IPS-15b (cell line): ENCODE measurements around the gene PHACTR4.
"Not testable (repeated sequence)": the region's sequence is repeated elsewhere in the genome, so short reads cannot be mapped to it uniquely, and the experiment has no call there.

ENCODE experiments used
- H3K27me3 ChIP-seq: one replicate; pipeline ENCODE4 v1.6.1; 2013; ENCODE audit warnings: low read length; ENCODE audit not compliant: control insufficient read depth, insufficient read depth
- H3K36me3 ChIP-seq: one replicate; pipeline ENCODE4 v1.6.1; 2013; ENCODE audit warnings: low read length; ENCODE audit not compliant: control insufficient read depth, insufficient read depth
- H3K4me1 ChIP-seq: one replicate; pipeline ENCODE4 v1.6.1; 2013; ENCODE audit warnings: mild to moderate bottlenecking, low read length; ENCODE audit not compliant: control insufficient read depth, insufficient read depth
- H3K4me3 ChIP-seq: one replicate; pipeline ENCODE4 v1.5.1; 2013; ENCODE audit warnings: low read depth, low read length
- H3K9ac ChIP-seq: one replicate; pipeline ENCODE4 v1.6.1; 2013; ENCODE audit warnings: low read depth, mild to moderate bottlenecking, low read length
- H3K9me3 ChIP-seq: one replicate; pipeline ENCODE4 v1.6.1; 2013; ENCODE audit warnings: mild to moderate bottlenecking, low read length; ENCODE audit not compliant: control insufficient read depth, insufficient read depth

The PHACTR4 gene

GRCh38 chr1:28508435-28508754, 138.9 kb downstream of the PHACTR4 start:
- H3K4me1 ChIP-seq = peaks cover 15% of the 10 kb centered on the region
- H3K9me3 ChIP-seq = no peaks in the 10 kb centered on the region
- H3K9ac ChIP-seq = peak overlapping the region; percentile 100
- H3K36me3 ChIP-seq = peaks cover 47% of the 10 kb centered on the region
- no peaks in the 10 kb centered on the region for H3K27me3 ChIP-seq
- H3K4me3 ChIP-seq = peak overlapping the region; percentile 77

- H3K9me3 ChIP-seq = no peaks in the 10 kb centered on the region
- peak overlapping the region; percentile 2 for H3K4me3 ChIP-seq
- no peaks in the 10 kb centered on the region for H3K27me3 ChIP-seq
- H3K36me3 ChIP-seq = peaks cover 47% of the 10 kb centered on the region
- H3K9ac ChIP-seq = peak overlapping the region; percentile 100
- peaks cover 15% of the 10 kb centered on the region for H3K4me1 ChIP-seq
These were observed 140.2 kb downstream of the PHACTR4 start for GRCh38 chr1:28509705-28510272.

GRCh38 chr1:28510273-28510969, 140.9 kb downstream of the PHACTR4 start:
- Histone ChIP-seq H3K36me3 (peaks cover 47% of the 10 kb centered on the region), H3K4me1 (peaks cover 15% of the 10 kb centered on the region), H3K9ac (peak overlapping the region; percentile 100), H3K27me3 (no peaks in the 10 kb centered on the region), H3K9me3 (no peaks in the 10 kb centered on the region), H3K4me3 (peak overlapping the region; percentile 2)

GRCh38 chr1:28510970-28511440, 141.5 kb downstream of the PHACTR4 start:
- peaks cover 47% of the 10 kb centered on the region for H3K36me3 ChIP-seq
- H3K4me3 ChIP-seq = no peak overlapping the region
- H3K27me3 ChIP-seq = no peaks in the 10 kb centered on the region
- H3K4me1 ChIP-seq = peaks cover 15% of the 10 kb centered on the region
- H3K9ac ChIP-seq = no peak overlapping the region
- H3K9me3 ChIP-seq = no peaks in the 10 kb centered on the region

DNA sequence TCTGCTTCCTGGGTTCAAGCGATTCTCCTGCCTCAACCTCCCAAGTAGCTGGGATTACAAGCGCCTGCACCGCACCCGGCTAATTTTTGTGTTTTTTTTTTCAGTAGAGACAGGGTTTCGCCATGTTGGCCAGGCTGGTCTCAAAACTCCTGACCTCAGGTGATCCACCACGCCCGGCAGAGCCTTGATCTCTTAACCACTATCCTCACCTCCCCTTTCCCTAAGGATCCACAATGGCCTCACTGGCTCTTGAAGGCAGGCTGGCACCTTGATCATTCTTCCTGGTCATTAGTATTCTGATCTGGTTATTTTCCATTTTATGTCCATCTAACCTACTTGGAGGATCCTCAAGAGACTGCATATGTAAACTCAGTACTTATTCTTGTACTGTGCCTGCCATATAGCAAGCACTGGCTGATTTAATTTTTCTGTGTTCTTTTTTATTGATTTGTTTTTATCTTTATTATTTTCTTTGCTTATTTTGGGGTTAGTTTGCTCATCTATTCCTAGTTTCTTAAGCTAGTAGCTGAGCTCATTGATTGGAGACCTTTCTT, 142.6 kb downstream of the PHACTR4 start:
- Histone ChIP-seq H3K9ac (no peak overlapping the region), H3K4me3 (no peak overlapping the region), H3K4me1 (peaks cover 15% of the 10 kb centered on the region), H3K36me3 (peaks cover 36% of the 10 kb centered on the region), H3K9me3 (no peaks in the 10 kb centered on the region), H3K27me3 (no peaks in the 10 kb centered on the region)

- H3K9me3 ChIP-seq, H3K4me1 ChIP-seq, H3K27me3 ChIP-seq, H3K4me3 ChIP-seq, H3K9ac ChIP-seq: not testable (repeated sequence)
- peaks cover 15% of the 10 kb centered on the region for H3K36me3 ChIP-seq
These were observed 144.9 kb downstream of the PHACTR4 start for GRCh38 chr1:28514445-28514933.

DNA sequence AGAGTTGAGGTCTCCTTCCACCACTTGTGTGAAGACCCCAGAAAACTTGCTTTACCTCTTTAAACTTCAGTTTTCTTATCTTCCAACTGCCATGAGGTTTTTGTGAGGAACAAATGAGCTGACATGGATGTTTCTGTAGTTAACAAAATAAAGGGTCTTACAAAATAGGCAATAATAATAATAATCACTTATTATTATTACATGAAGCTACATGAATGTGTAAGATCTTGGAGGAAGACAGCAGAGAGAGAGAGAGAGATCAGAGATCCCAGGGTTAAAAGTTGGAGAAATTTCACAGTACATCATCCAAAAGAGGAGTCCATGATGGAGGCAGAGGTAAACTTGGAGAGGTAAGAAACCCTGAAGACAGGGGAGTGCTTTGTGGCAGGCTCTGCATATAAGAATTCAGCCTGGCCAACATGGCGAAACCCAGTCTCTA, 147.0 kb downstream of the PHACTR4 start:
- Histone ChIP-seq H3K9ac (no peak overlapping the region), H3K9me3 (no peaks in the 10 kb centered on the region), H3K4me1 (peaks cover 9% of the 10 kb centered on the region), H3K36me3 (peaks cover 6% of the 10 kb centered on the region), H3K27me3 (no peaks in the 10 kb centered on the region), H3K4me3 (no peak overlapping the region)

- peak overlapping the region; percentile 9 for H3K9ac ChIP-seq
- peak overlapping the region; percentile 48 for H3K4me3 ChIP-seq
- H3K27me3 ChIP-seq = no peaks in the 10 kb centered on the region
- peaks cover 6% of the 10 kb centered on the region for H3K36me3 ChIP-seq
- H3K4me1 ChIP-seq = peaks cover 14% of the 10 kb centered on the region
- no peaks in the 10 kb centered on the region for H3K9me3 ChIP-seq
These were observed 148.1 kb downstream of the PHACTR4 start for GRCh38 chr1:28517649-28517999.

DNA sequence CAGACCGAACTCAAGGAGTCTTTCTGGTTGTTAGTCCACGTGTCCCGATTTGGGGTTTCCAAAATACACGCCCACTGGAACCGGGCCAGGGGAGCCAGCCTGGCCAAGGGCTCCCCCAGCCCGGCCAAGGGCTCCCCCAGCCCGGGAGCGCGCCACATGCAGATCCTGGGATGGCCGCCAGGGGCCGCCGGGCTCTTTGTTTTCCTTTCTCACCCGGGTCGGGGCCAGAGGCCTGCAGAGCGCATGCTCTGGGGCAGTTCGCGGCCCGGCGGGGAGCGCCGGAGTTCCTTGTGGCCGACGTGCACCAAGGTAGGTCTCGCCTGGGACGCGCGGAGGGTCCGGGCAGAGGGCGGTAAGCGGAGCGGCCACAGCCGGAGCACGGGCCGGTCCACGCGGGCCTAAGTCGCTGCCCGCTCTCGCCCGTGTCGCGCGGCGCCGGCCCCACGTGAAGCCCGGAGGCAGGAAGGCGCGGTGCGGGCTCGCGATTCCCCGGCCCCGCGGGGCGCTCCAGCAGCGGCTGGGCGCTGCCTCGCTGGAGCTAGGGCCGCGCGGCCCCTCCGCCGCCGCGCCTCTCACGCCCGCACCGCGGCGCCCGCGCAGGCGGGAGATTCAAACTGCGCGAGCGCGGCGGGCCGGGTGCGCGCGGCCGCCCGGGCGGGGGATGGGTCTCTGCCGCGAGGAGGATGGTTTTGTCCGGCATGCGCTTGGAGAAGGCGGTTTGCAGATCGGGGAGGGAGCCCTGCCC, 148.6 kb downstream of the PHACTR4 start:
- peaks cover 14% of the 10 kb centered on the region for H3K4me1 ChIP-seq
- H3K36me3 ChIP-seq = peaks cover 6% of the 10 kb centered on the region

GRCh38 chr1:28518745-28519341, 149.3 kb downstream of the PHACTR4 start:
- Histone ChIP-seq H3K4me3 (peak overlapping the region; percentile 89), H3K4me1 (peaks cover 14% of the 10 kb centered on the region), H3K36me3 (peaks cover 6% of the 10 kb centered on the region), H3K9me3 (no peaks in the 10 kb centered on the region), H3K9ac (peak overlapping the region; percentile 84), H3K27me3 (no peaks in the 10 kb centered on the region)

More for the DNA sequence above, 148.6 kb downstream of the PHACTR4 start:
- Histone ChIP-seq H3K9ac (peak overlapping the region; percentile 91), H3K4me3 (peak overlapping the region; percentile 89), H3K27me3 (no peaks in the 10 kb centered on the region), H3K9me3 (no peaks in the 10 kb centered on the region)

GRCh38 chr1:28519946-28520725, 150.6 kb downstream of the PHACTR4 start:
- Histone ChIP-seq H3K4me1 (peaks cover 14% of the 10 kb centered on the region), H3K27me3 (no peaks in the 10 kb centered on the region), H3K36me3 (peaks cover 6% of the 10 kb centered on the region), H3K9ac (peak overlapping the region; percentile 37), H3K4me3 (no peak overlapping the region), H3K9me3 (no peaks in the 10 kb centered on the region)
